GM18520 (cell line): ENCODE data around the gene PAX7.

ENCODE experiments used
- ATAC-seq: cut with Tn5 transposase; IDR thresholded peaks from one replicate; pipeline ENCODE4 v1.9.1; 2021; ENCODE audit not compliant: unreplicated experiment

Gene PAX7

GRCh38 chr1:18697541-18697940 is 66.9 kb downstream of the PAX7 start:
- ATAC-seq = no peak

- no peak for ATAC-seq
These were observed 69.9 kb downstream of the PAX7 start for GRCh38 chr1:18700530-18700929.

- no peak for ATAC-seq
These were observed 70.5 kb downstream of the PAX7 start for GRCh38 chr1:18701183-18701582.

- no peak for ATAC-seq
These were observed 72.5 kb downstream of the PAX7 start for GRCh38 chr1:18703041-18703621.

GRCh38 chr1:18705811-18706210 is 75.2 kb downstream of the PAX7 start:
- ATAC-seq = no peak

GRCh38 chr1:18707696-18708257 is 77.1 kb downstream of the PAX7 start:
- no peak for ATAC-seq

GRCh38 chr1:18710002-18710401 is 79.4 kb downstream of the PAX7 start:
- ATAC-seq = no peak

- ATAC-seq = no peak
These were observed 80.4 kb downstream of the PAX7 start for GRCh38 chr1:18711003-18711402.

GRCh38 chr1:18711536-18712251 is 81.0 kb downstream of the PAX7 start:
- ATAC-seq = no peak

- ATAC-seq = no peak
These were observed 81.6 kb downstream of the PAX7 start for GRCh38 chr1:18712252-18712600.

- ATAC-seq = no peak
These were observed 83.9 kb downstream of the PAX7 start for GRCh38 chr1:18714404-18715175.

GRCh38 chr1:18716112-18716784 is 85.6 kb downstream of the PAX7 start:
- ATAC-seq = no peak

GRCh38 chr1:18716785-18717678 is 86.4 kb downstream of the PAX7 start:
- no peak for ATAC-seq

- ATAC-seq = no peak
These were observed 89.3 kb downstream of the PAX7 start for GRCh38 chr1:18719786-18720451.

GRCh38 chr1:18721041-18721440 is 90.4 kb downstream of the PAX7 start:
- ATAC-seq = no peak

GRCh38 chr1:18721776-18722175 is 91.1 kb downstream of the PAX7 start:
- ATAC-seq = no peak

GRCh38 chr1:18722270-18722669 is 91.6 kb downstream of the PAX7 start:
- ATAC-seq = no peak

GRCh38 chr1:18723206-18723605 is 92.6 kb downstream of the PAX7 start:
- no peak for ATAC-seq

- ATAC-seq = no peak
These were observed 93.2 kb downstream of the PAX7 start for GRCh38 chr1:18723701-18724411.
